ENCODE results near the gene BCL2A1.
"Not testable (repeated sequence)": the region's sequence is repeated elsewhere in the genome, so short reads cannot be mapped to it uniquely, and the experiment has no call there.

Gene BCL2A1

DNA sequence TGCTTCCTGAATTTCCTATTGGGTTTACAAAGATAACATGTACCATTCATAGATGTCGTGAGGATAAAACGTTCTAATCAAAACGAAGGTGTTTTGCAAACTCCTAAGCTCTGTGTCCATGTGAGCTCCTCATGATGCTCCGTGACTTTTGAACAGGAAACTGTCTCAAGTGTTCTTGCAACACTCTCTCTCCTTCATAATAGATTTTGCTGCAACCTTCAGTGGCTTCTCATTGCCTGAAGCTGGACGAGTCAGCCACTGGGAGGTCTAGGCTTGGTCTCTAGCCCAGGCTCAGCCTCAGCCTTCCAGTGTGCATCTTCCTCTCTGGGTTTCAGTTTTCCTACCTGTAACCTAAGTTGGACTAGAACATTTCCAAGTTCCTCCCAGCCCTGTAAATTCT is 18.7 kb upstream of the BCL2A1 start:
- no peak for DNase-seq (ENCODE audit: low read depth in 1 of 2, low spot score in 1 of 2)

GRCh38 chr15:79989183-79989582 is 18.2 kb upstream of the BCL2A1 start:
- DNase-seq (ENCODE audit: low read depth in 1 of 2, low spot score in 1 of 2) = no peak

GRCh38 chr15:79988448-79989117 is 17.6 kb upstream of the BCL2A1 start:
- DNase-seq (ENCODE audit: low read depth in 1 of 2, low spot score in 1 of 2) = no peak

DNA sequence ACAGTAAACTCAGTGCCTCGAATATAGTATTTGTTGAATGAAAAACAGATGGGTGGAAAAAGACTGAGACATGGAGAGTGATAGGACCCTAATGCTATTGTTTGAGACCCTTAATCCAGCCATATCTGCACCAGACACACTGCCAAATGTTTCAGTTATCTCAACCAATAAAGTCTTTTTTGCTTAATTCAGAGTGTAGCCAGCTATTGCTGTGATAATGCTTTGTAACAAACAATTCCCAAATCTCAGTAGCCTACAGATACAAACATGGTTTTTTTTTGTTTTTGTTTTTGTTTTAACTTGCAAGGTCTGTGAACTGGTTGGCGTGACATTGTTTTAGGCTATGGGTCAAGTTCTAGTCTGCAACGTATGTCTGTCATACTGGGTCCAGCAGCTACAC is 17.0 kb upstream of the BCL2A1 start:
- no peak for DNase-seq (ENCODE audit: low read depth in 1 of 2, low spot score in 1 of 2)

GRCh38 chr15:79987569-79987955 is 16.6 kb upstream of the BCL2A1 start:
- DNase-seq (ENCODE audit: low read depth in 1 of 2, low spot score in 1 of 2) = no peak

DNA sequence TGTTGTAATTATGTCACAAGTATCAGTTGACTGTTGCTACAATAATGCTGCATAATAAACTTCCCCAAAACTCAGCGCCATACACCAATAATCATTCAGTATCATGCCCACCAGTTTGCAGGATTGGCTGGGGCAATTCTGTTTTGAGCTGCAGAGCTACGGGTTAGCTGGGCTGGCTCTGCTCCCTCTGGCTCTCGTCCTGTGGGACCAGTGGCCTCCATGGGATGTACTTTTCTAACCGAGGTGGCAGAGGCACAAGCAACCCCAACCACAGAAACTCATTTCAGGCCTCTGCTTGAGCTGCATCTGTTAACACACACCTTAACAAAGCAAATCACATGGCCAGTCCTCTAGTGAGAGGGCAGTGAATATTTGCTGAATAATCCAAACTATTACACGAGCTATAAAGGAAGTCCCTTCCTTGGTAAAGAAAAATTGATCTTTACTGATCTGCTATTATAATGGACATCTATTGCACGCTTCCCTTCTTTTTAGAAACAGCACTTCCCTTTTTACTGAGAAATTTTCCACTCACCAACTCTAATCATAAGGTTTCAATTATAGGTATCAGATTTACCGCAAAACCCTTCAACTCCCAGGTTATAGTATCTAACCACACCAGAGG is 10.9 kb upstream of the BCL2A1 start:
- DNase-seq (ENCODE audit: low read depth in 1 of 2, low spot score in 1 of 2) = no peak

GRCh38 chr15:79978655-79979514 is 7.9 kb upstream of the BCL2A1 start:
- no peak for DNase-seq (ENCODE audit: low read depth in 1 of 2, low spot score in 1 of 2)

- DNase-seq (ENCODE audit: low read depth in 1 of 2, low spot score in 1 of 2) = no peak
Observed at GRCh38 chr15:79978260-79978654, 7.3 kb upstream of the BCL2A1 start.

DNA sequence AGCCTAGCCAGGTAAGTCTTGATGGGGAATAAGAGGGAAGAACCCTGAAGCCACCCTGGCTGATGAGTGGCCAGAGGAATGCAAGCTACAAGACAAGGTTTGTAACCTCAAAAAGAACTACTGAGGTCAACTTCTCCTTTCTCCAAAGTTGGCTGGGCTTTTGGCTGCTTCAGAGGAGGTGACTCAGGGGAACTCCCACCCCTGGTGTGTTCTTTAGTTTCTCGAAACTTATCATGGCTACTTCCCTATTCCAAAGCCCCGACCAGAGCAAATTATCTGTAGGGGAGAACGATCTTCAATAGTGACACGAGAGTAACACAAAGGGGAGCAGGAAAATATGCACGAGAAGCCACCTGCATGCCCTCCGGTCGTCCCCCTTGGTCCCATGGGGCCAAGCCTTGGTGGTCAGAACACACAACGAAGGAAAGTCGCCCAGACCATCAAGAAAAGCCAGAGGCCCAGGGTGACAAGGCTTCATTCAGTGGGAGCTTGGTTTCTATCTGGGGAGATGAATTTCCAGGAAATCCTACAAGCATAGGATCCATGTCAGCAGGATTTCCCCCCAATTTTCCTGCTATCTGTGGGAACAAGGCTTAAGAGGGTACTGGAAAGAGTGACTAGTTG is 6.5 kb upstream of the BCL2A1 start:
- no peak for DNase-seq (ENCODE audit: low read depth in 1 of 2, low spot score in 1 of 2)

DNA sequence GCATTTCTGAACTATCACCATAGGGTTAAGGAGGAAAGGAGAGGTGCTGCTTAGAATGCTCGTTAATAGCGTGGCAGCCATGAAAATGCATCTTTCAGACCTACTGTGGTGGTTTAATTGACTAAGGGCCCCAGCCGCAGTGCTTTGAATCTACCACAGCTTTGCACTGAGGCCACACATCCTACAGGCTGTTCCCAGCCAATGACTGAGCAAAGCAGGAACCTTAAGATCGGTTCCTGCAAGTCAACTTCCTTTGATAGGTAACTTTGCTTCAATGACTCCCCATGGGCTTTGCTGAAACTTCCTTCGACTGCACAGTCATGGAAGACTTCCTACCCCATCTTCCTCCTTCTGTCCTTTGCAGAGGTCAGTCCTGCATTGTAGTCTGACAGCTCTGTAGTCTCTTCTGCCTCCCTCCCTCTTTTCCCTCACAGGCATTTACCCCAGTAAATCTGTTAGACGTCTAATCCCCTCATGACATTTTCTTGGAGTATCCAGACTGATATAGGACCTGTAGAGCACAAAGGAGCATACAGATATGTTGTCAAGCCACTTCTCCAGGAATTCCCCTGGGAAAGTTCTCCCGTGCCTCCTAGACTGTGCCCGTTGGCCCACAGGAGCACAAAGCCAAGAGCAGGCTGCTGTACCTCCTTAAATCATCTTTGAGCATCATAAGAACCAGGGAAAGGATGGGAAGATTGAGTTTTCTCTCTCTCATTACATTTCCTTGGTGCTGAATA is 2.6 kb upstream of the BCL2A1 start:
- peak in 1 of 2 donors; percentile 37 for DNase-seq (ENCODE audit: low read depth in 1 of 2, low spot score in 1 of 2)

DNA sequence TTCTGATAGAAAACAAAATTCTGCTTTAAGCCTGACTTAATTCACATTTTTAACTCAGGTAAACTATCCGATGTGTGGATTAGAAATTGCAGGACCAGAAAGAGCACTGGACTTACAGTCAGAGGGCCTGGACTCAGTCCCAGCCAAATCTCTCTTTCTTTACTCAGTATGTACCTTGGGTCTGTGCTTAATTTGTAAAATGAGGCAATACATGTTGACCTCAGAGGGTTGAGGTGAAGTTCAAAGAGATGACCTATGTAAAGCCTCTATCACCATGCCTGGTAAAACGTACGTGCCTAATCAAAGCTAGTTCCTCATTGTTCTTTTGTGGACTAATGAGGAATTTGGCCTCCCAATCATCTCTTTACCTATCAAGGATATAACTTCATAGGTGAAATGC is 1.9 kb upstream of the BCL2A1 start:
- no peak for DNase-seq (ENCODE audit: low read depth in 1 of 2, low spot score in 1 of 2)

DNA sequence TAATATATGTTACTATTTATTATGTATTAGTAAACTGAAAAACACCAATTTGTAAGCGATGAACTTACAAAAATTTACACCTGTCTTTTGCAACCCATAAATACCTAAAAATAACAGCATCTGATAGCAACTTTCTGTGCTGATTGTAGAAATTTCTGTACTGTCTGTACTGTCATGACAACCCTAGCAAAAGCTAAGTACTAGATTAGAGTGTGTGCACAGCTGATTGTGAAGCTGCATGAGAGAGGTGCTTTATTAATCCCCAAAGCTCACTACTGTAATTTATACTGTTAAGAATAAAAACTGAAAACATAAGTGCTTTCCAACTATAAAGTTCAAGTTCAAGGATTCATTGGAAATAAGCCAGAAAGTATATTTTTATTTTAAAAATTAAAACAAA is 815 bp downstream of the BCL2A1 start:
- DNase-seq (ENCODE audit: low read depth in 1 of 2, low spot score in 1 of 2) = no peak

GRCh38 chr15:79969146-79969545 is 1.9 kb downstream of the BCL2A1 start:
- no peak for DNase-seq (ENCODE audit: low read depth in 1 of 2, low spot score in 1 of 2)

- DNase-seq (ENCODE audit: low read depth in 1 of 2, low spot score in 1 of 2) = peak in 1 of 2 donors; percentile 60
Observed at GRCh38 chr15:79967298-79968182, 3.5 kb downstream of the BCL2A1 start.

GRCh38 chr15:79966634-79967297 is 4.2 kb downstream of the BCL2A1 start:
- DNase-seq (ENCODE audit: low read depth in 1 of 2, low spot score in 1 of 2) = no peak

- DNase-seq (ENCODE audit: low read depth in 1 of 2, low spot score in 1 of 2) = peak in 1 of 2 donors; percentile 19
Observed at GRCh38 chr15:79965846-79966630, 5.0 kb downstream of the BCL2A1 start.

- DNase-seq (ENCODE audit: low read depth in 1 of 2, low spot score in 1 of 2) = no peak
Observed at GRCh38 chr15:79964232-79964805, 6.7 kb downstream of the BCL2A1 start.

GRCh38 chr15:79962921-79963320 is 8.1 kb downstream of the BCL2A1 start:
- not testable (repeated sequence) for DNase-seq (ENCODE audit: low read depth in 1 of 2, low spot score in 1 of 2)

Measured in activated CD4-positive, alpha-beta T cell treated with anti-CD3 and anti-CD28 coated beads, Interleukin-2, amount 50 U/mL, for 24 hours (primary cell).